GM18502 (cell line): ENCODE data around the gene BCKDHB.
A peak's percentile ranks its signal among the peaks of the same experiment; 100 is the strongest.

Experiments
- ATAC-seq: cut with Tn5 transposase; IDR thresholded peaks from one replicate; pipeline ENCODE4 v1.9.1; 2021; ENCODE audit warnings: mild to moderate bottlenecking; ENCODE audit not compliant: unreplicated experiment, poor library complexity

Gene BCKDHB

GRCh38 chr6:80145921-80146320 lies 39.5 kb downstream of the BCKDHB start:
- ATAC-seq: peak; percentile 17

- peak; percentile 66 for ATAC-seq
Observed at GRCh38 chr6:80148220-80148619, 41.7 kb downstream of the BCKDHB start.

- ATAC-seq: no peak
Observed at GRCh38 chr6:80151635-80152034, 45.2 kb downstream of the BCKDHB start.

- no peak for ATAC-seq
Observed at GRCh38 chr6:80154160-80154559, 47.7 kb downstream of the BCKDHB start.

GRCh38 chr6:80156221-80156620 lies 49.8 kb downstream of the BCKDHB start:
- no peak for ATAC-seq

GRCh38 chr6:80158478-80158989 lies 52.1 kb downstream of the BCKDHB start:
- ATAC-seq: no peak

GRCh38 chr6:80161434-80161833 lies 55.0 kb downstream of the BCKDHB start:
- no peak for ATAC-seq

GRCh38 chr6:80163754-80164187 lies 57.3 kb downstream of the BCKDHB start:
- ATAC-seq: peak; percentile 82

- ATAC-seq: peak; percentile 91
Observed at GRCh38 chr6:80165143-80165542, 58.7 kb downstream of the BCKDHB start.

GRCh38 chr6:80165819-80166218 lies 59.3 kb downstream of the BCKDHB start:
- no peak for ATAC-seq

GRCh38 chr6:80170433-80170832 lies 64.0 kb downstream of the BCKDHB start:
- ATAC-seq: no peak

- no peak for ATAC-seq
Observed at GRCh38 chr6:80173411-80173810, 66.9 kb downstream of the BCKDHB start.

GRCh38 chr6:80174900-80175572 lies 68.6 kb downstream of the BCKDHB start:
- peak; percentile 53 for ATAC-seq

- ATAC-seq: no peak
Observed at GRCh38 chr6:80179695-80180094, 73.2 kb downstream of the BCKDHB start.

GRCh38 chr6:80181352-80182081 lies 75.0 kb downstream of the BCKDHB start:
- peak; percentile 56 for ATAC-seq

- ATAC-seq: no peak
Observed at GRCh38 chr6:80182308-80182707, 75.8 kb downstream of the BCKDHB start.

GRCh38 chr6:80183019-80183795 lies 76.7 kb downstream of the BCKDHB start:
- ATAC-seq: no peak

- ATAC-seq: no peak
Observed at GRCh38 chr6:80185492-80185891, 79.0 kb downstream of the BCKDHB start.

- ATAC-seq: no peak
Observed at GRCh38 chr6:80186082-80186481, 79.6 kb downstream of the BCKDHB start.

GRCh38 chr6:80196906-80197305 lies 90.4 kb downstream of the BCKDHB start:
- ATAC-seq: no peak

- ATAC-seq: no peak
Observed at GRCh38 chr6:80197474-80197873, 91.0 kb downstream of the BCKDHB start.
